A549 (cell line): ENCODE measurements around the gene PFN1. TPM values are rescaled to one million over a fixed set of nuclear protein-coding genes. Genes with fewer than 3 reads are reported as not detected.

Experiments used
- ATAC-seq, 2 experiments: fragments of 200-7000 bp in 1 of 2; fragments of >200 bp in 1 of 2; cut with Nextera tagmentation in 1 of 2; cut with Tn5 transposase in 1 of 2; 3 replicates each; pipeline versions ENCODE4 v1.8.0 to v1.9.1; 2018 to 2020; ENCODE audit warnings: mild to moderate bottlenecking in 1 of 2, moderate library complexity in 1 of 2
- CTCF ChIA-PET: fragments of 300-600 bp; sonication (Branson Sonifier 250); formaldehyde crosslinking; extraction: SDS; loops from one replicate; lab custom pipeline; 2021; ENCODE audit warnings: antibody characterized with exemption, inconsistent platforms; lab: Yijun Ruan, JAX
- POLR2A ChIA-PET: fragments of 350-600 bp; formaldehyde crosslinking; extraction: SDS; loops from one replicate; lab custom pipeline; 2021; ENCODE audit warnings: antibody characterized with exemption, inconsistent platforms; lab: Yijun Ruan, JAX
- DNase-seq, 2 experiments: peaks; one replicate each; pipeline versions ENCODE4 v3.0.0 to v3.0.0-alpha.2; 2011 to 2016; ENCODE audit warnings: low read depth in 1 of 2, low spot score in 1 of 2
- FAIRE-seq: peaks from 2 replicates; lab custom pipeline; 2011; peaks lifted over from hg19 to GRCh38; lab: Jason Lieb, UNC
- H3K27ac ChIP-seq, 2 experiments: fragments of >200 bp; sonication (Bioruptor Twin); formaldehyde crosslinking; 3 replicates each; pipeline ENCODE4 v1.5.1; 2016 to 2017
- H3K4me1 ChIP-seq: fragments of >200 bp; sonication (Bioruptor Twin); formaldehyde crosslinking; 3 replicates; pipeline ENCODE4 v1.6.1; 2016
- H3K4me2 ChIP-seq: fragments of >200 bp; sonication (Bioruptor Twin); formaldehyde crosslinking; 3 replicates; pipeline ENCODE4 v1.6.1; 2016
- H3K4me3 ChIP-seq: fragments of >200 bp; sonication (Bioruptor Twin); formaldehyde crosslinking; 3 replicates; pipeline ENCODE4 v1.5.1; 2016
- H3K9me3 ChIP-seq: fragments of >200 bp; sonication (Bioruptor Twin); formaldehyde crosslinking; 3 replicates; pipeline ENCODE4 v1.6.1; 2016
- CEBPB ChIP-seq, 2 experiments: fragments of >200 bp in 1 of 2; sonication (Bioruptor Twin) in 1 of 2; formaldehyde crosslinking in 1 of 2; IDR thresholded peaks; 2 replicates each; pipeline ENCODE4 v1.6.1; 2012 to 2016
- CHD2 ChIP-seq: fragments of 150-350 bp; IDR thresholded peaks from 2 replicates; pipeline ENCODE4 v1.6.1; 2014; ENCODE audit warnings: low read length; ENCODE audit not compliant: partially characterized antibody
- EHF ChIP-seq: fragments of 250-450 bp; sonication (Bioruptor Pico); IDR thresholded peaks from 2 replicates; pipeline ENCODE4 v1.5.0; 2020; ENCODE audit warnings: mild to moderate bottlenecking
- ESRRA ChIP-seq: fragments of 150-350 bp; IDR thresholded peaks from 2 replicates; pipeline ENCODE4 v1.6.1; 2014; ENCODE audit warnings: mild to moderate bottlenecking, low read length, borderline replicate concordance
- GATA3 ChIP-seq: IDR thresholded peaks from 2 replicates; pipeline ENCODE4 v1.6.1; 2012; ENCODE audit warnings: borderline replicate concordance
- HDAC2 ChIP-seq: fragments of 200-600 bp; sonication (generic); IDR thresholded peaks from 2 replicates; pipeline ENCODE4 v1.6.1; 2016
- HMGXB4 ChIP-seq: fragments of 250-450 bp; sonication (Bioruptor Pico); IDR thresholded peaks from 2 replicates; pipeline ENCODE4 v1.5.0; 2021; ENCODE audit warnings: mild to moderate bottlenecking, moderate library complexity, borderline replicate concordance
- HOXA7 ChIP-seq: fragments of 250-450 bp; sonication (Bioruptor Pico); IDR thresholded peaks from 2 replicates; pipeline ENCODE4 v1.5.0; 2020; ENCODE audit warnings: mild to moderate bottlenecking, moderate library complexity
- JUN ChIP-seq, 2 experiments: fragments of >200 bp; sonication (Bioruptor Twin); formaldehyde crosslinking; IDR thresholded peaks; 2 replicates in 1 of 2; 3 replicates in 1 of 2; pipeline ENCODE4 v1.6.1; 2016 to 2017
- JUNB ChIP-seq: fragments of >200 bp; sonication (Bioruptor Twin); formaldehyde crosslinking; IDR thresholded peaks from 2 replicates; pipeline ENCODE4 v1.6.1; 2016
- NR3C1 ChIP-seq: fragments of >200 bp; sonication (Bioruptor Twin); formaldehyde crosslinking; IDR thresholded peaks from 3 replicates; pipeline ENCODE4 v1.6.1; 2017
- PHF8 ChIP-seq: fragments of 200-600 bp; sonication (generic); IDR thresholded peaks from 2 replicates; pipeline ENCODE4 v1.6.1; 2016; ENCODE audit warnings: low read depth, mild to moderate bottlenecking, antibody characterized with exemption, moderate library complexity, borderline replicate concordance
- RAD21 ChIP-seq, 2 experiments: fragments of >200 bp in 1 of 2; sonication (Bioruptor Twin) in 1 of 2; formaldehyde crosslinking in 1 of 2; IDR thresholded peaks in 1 of 2; conservative IDR thresholded peaks in 1 of 2; 2 replicates in 1 of 2; 3 replicates in 1 of 2; pipeline ENCODE4 v1.6.1; 2012 to 2018; ENCODE audit warnings: inconsistent platforms in 1 of 2
- RARB ChIP-seq: fragments of 250-450 bp; sonication (Bioruptor Pico); IDR thresholded peaks from 2 replicates; pipeline ENCODE4 v1.8.0; 2021; ENCODE audit warnings: mild to moderate bottlenecking, moderate library complexity
- RCOR1 ChIP-seq: fragments of 150-350 bp; IDR thresholded peaks from 2 replicates; pipeline ENCODE4 v1.6.1; 2014; ENCODE audit warnings: antibody characterized with exemption, low read length, low read depth
- REST ChIP-seq: fragments of 200-600 bp; sonication (generic); IDR thresholded peaks from 2 replicates; pipeline ENCODE4 v1.6.1; 2016; ENCODE audit warnings: antibody characterized with exemption, mild to moderate bottlenecking, moderate library complexity
- RNF2 ChIP-seq: fragments of 200-600 bp; sonication (generic); IDR thresholded peaks from 2 replicates; pipeline ENCODE4 v1.6.1; 2016; ENCODE audit warnings: low read depth, mild to moderate bottlenecking, antibody characterized with exemption, moderate library complexity, borderline replicate concordance
- SMC3 ChIP-seq: fragments of >200 bp; sonication (Bioruptor Twin); formaldehyde crosslinking; IDR thresholded peaks from 3 replicates; pipeline ENCODE4 v1.6.1; 2018; ENCODE audit warnings: inconsistent platforms
- TFCP2L1 ChIP-seq: fragments of 250-450 bp; sonication (Bioruptor Pico); IDR thresholded peaks from 2 replicates; pipeline ENCODE4 v1.5.0; 2021; ENCODE audit warnings: mild to moderate bottlenecking
- ZC3H11A ChIP-seq: fragments of 450-650 bp; IDR thresholded peaks from 2 replicates; pipeline ENCODE4 v1.6.1; 2014; ENCODE audit warnings: antibody characterized with exemption, mild to moderate bottlenecking
- ZSCAN20 ChIP-seq: fragments of 250-450 bp; sonication (Bioruptor Pico); IDR thresholded peaks from 2 replicates; pipeline ENCODE4 v1.8.0; 2022; ENCODE audit warnings: mild to moderate bottlenecking, moderate library complexity
- WGBS: methylation state at CpG from one replicate; pipeline ENCODE4 v1.1.6; 2017; ENCODE audit errors: missing lambda C conversion rate; 5-methylcytosine and 5-hydroxymethylcytosine counted together
- polyA plus RNA-seq, 4 experiments: library from polyadenylated mRNA; depleted of rRNA in 3 of 4; stranded (reverse); fragments of >200 nt; fragmentation: RNase III in 1 of 4; extraction: RNeasy Plus Mini Kit Qiagen cat#74134 plus additional on column Dnase treatment in 1 of 4; gene quantifications; 2 replicates in 3 of 4; 3 replicates in 1 of 4; pipeline ENCODE4 v1.2.3, GENCODE V29; 2011 to 2017
- TF ChIP-seq, protein P1 (sequence below): fragments of >200 bp; sonication (Bioruptor Twin); formaldehyde crosslinking; IDR thresholded peaks from 3 replicates; pipeline ENCODE4 v1.5.1; 2016
- TF ChIP-seq, protein P2 (sequence below): fragments of >200 bp; sonication (Bioruptor Twin); formaldehyde crosslinking; IDR thresholded peaks from 3 replicates; pipeline ENCODE4 v1.6.1; 2016

PFN1 gene
- polyA plus RNA-seq, 2 of the 4 experiments (the other 2 are of a cell fraction), result 1,732 to 3,230 TPM

GRCh38 chr17:4980644-4981216 lies 32.4 kb upstream of the PFN1 start:
- ChIA-PET CTCF (interaction anchor here (0.6 to 4.7 kb wide), 32 partner anchors 11 to 183 kb away, joined by 3 to 79 read pairs (median 5); partner anchors contain the start of genes ENO3, INCA1, KIF1C and RNF167), POLR2A (interaction anchor here (2.4 kb wide), 1 partner anchor 13 kb away, joined by 11 read pairs; the partner anchor contains the start of gene SPAG7)
- Histone ChIP-seq H3K4me1 (peaks cover 2% of the 10 kb centered on the region; the same call in 2 of the 3 replicates), H3K4me3 (no peak overlapping the region), H3K4me2 (no peak overlapping the region), H3K27ac (no peak overlapping the region), H3K9me3 (no peaks in the 10 kb centered on the region)
- DNase-seq, result peak; percentile 65 to 73
- WGBS, result 46% methylated on average over 6 of the region's 6 CpGs
- TF ChIP-seq, protein P1, sequence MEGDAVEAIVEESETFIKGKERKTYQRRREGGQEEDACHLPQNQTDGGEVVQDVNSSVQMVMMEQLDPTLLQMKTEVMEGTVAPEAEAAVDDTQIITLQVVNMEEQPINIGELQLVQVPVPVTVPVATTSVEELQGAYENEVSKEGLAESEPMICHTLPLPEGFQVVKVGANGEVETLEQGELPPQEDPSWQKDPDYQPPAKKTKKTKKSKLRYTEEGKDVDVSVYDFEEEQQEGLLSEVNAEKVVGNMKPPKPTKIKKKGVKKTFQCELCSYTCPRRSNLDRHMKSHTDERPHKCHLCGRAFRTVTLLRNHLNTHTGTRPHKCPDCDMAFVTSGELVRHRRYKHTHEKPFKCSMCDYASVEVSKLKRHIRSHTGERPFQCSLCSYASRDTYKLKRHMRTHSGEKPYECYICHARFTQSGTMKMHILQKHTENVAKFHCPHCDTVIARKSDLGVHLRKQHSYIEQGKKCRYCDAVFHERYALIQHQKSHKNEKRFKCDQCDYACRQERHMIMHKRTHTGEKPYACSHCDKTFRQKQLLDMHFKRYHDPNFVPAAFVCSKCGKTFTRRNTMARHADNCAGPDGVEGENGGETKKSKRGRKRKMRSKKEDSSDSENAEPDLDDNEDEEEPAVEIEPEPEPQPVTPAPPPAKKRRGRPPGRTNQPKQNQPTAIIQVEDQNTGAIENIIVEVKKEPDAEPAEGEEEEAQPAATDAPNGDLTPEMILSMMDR, result peak; percentile 73
- TF ChIP-seq SMC3 (peak; percentile 84), RAD21 (conservative IDR thresholded peaks at IDR 0.05 in 1 of 2, IDR thresholded peaks at IDR 0.05 in 1 of 2) (peak; percentile 55 to 63), CEBPB (IDR thresholded peaks at IDR 0.05) (peak; percentile 5 to 61; a peak in 2 of 4 replicates), RCOR1 (no peak)
- TF ChIP-seq, protein P2, sequence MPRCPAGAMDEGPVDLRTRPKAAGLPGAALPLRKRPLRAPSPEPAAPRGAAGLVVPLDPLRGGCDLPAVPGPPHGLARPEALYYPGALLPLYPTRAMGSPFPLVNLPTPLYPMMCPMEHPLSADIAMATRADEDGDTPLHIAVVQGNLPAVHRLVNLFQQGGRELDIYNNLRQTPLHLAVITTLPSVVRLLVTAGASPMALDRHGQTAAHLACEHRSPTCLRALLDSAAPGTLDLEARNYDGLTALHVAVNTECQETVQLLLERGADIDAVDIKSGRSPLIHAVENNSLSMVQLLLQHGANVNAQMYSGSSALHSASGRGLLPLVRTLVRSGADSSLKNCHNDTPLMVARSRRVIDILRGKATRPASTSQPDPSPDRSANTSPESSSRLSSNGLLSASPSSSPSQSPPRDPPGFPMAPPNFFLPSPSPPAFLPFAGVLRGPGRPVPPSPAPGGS, result no peak
- peak; percentile 39 for FAIRE-seq
- ATAC-seq, result peak; percentile 78 to 84

GRCh38 chr17:4978726-4979125 lies 30.4 kb upstream of the PFN1 start:
- TF ChIP-seq HDAC2 (no peak), JUNB (no peak), GATA3 (no peak), RARB (CRISPR knock-in tag) (no peak), CHD2 (no peak), EHF (CRISPR knock-in tag) (no peak), ZC3H11A (no peak), REST (no peak), TFCP2L1 (CRISPR knock-in tag) (no peak), ZSCAN20 (CRISPR knock-in tag) (no peak), NR3C1 (no peak), ESRRA (no peak), HOXA7 (CRISPR knock-in tag) (no peak), HMGXB4 (CRISPR knock-in tag) (no peak), PHF8 (no peak), RNF2 (no peak), RAD21 (conservative IDR thresholded peaks at IDR 0.05 in 1 of 2, IDR thresholded peaks at IDR 0.05 in 1 of 2) (no peak), JUN (IDR thresholded peaks at IDR 0.05) (no peak)
- TF ChIP-seq, all 56 proteins: peak for 0
- POLR2A ChIA-PET, result interaction anchor here (2.4 kb wide), 1 partner anchor 11 kb away, joined by 11 read pairs; the partner anchor contains the start of gene SPAG7

More at GRCh38 chr17:4978726-4979125, 30.4 kb upstream of the PFN1 start:
- H3K4me3 ChIP-seq, result no peak overlapping the region
- no peak for FAIRE-seq
- CTCF ChIA-PET, result interaction anchor here (0.7 to 4.7 kb wide), 8 partner anchors 8 to 107 kb away, joined by 3 to 79 read pairs (median 15); partner anchors contain the start of genes CAMTA2, INCA1, KIF1C and SPAG7
- H3K4me1 ChIP-seq, result no peaks in the 10 kb centered on the region
- H3K27ac ChIP-seq, result no peak overlapping the region
- no peak overlapping the region for H3K4me2 ChIP-seq
- no peaks in the 10 kb centered on the region for H3K9me3 ChIP-seq
- no peak for DNase-seq
- no peak for ATAC-seq
